ENCODE data around the gene RNF4.
"Not testable (repeated sequence)": the region's sequence is repeated elsewhere in the genome, so short reads cannot be mapped to it uniquely, and the experiment has no call there.

RNF4 gene

GRCh38 chr4:2468456-2469191 lies at the start of gene RNF4:
TSS of gene RNF4 (plus strand) at chr4:2469106. CDS start at chr4:2490494, 21,388 bp downstream.
- peak; percentile 89 for DNase-seq (ENCODE audit: low spot score)

DNA sequence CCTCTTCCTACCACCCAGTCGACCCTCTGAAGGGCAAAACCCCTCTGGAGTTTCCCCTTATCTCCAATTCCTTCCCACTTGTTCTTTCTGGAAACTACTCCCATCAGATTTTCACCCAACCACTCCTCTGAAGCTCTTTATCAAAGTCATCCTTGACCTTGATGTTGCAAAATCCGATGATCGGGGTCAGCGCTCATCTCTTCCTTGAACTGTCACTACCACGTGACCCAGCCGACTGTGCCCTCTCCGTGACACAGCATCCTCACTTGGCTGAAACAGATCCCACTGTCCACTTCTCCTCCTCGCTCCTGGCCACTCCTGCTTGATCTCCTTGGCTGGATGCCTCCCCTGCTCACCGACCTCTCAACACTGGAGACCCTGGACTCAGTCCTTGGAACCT lies 49.1 kb upstream of the RNF4 start:
- DNase-seq (ENCODE audit: low spot score) = no peak

DNA sequence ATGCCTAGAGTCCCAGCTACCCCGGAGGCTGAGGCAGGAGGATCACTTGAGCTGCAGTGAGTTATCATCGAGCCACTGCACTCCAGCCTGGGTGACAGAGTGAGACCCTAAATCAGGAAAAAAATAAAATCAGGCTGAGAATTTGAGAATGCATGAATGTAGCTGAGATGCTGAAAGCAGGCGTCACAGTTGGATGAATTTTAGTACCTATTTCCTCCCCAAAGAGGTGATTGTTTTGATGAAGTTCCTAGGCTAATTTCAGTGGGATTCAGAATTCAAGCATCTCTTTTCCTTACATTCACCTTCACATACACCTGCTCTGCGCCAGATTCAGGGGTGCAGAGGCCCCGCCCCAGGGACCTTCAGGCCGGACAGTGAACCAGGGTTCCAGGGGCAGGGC lies 47.0 kb upstream of the RNF4 start:
- no peak for DNase-seq (ENCODE audit: low spot score)

GRCh38 chr4:2423066-2423465 lies 45.8 kb upstream of the RNF4 start:
- DNase-seq (ENCODE audit: low spot score) = no peak

- no peak for DNase-seq (ENCODE audit: low spot score)
Observed at GRCh38 chr4:2423695-2424094, 45.2 kb upstream of the RNF4 start.

GRCh38 chr4:2424581-2424980 lies 44.3 kb upstream of the RNF4 start:
- no peak for DNase-seq (ENCODE audit: low spot score)

- DNase-seq (ENCODE audit: low spot score) = no peak
Observed at GRCh38 chr4:2425386-2426068, 43.4 kb upstream of the RNF4 start.

DNA sequence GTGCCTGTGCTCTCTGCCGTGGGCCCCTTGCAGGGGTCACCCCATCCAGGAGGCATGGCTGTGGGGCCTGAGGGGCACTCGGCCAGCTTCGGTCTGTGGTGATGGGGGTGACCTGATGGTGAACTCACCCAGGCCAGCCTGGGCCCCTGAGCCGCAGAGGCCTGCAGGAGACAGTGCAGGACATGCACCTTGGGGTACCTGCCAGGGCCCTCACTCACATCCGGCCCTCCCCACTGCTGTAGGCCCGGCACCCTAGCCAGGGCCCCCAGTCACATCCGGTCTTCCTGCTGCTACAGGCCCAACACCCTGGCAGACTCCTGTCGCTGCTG lies 42.9 kb upstream of the RNF4 start:
- DNase-seq (ENCODE audit: low spot score) = no peak

DNA sequence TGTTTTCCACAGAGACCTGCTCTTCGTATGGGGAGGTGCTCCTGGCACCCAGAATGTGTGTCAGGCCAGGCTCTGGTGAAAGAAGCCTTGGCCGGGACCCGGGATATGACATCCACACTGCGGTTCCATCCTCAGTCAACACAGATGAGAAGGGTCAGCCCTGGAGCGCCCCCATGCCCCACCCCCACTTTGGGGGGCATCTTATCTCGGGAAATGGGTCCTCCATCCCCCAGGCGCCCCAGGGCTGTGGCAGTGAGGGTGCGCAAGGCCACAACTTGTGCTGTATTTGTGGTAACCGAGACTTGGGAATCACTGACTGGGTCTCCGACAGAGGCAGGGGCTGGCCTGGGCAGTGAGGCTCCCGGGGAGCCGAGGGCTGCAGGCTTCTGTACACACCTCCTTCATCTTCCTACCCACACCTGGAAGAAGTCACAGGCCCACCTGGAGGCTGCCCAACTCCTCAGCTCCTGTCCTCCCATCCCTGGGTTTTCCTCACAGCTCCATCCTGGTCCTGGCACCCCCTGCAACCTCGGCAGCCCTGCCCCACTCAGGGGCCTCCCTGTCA lies 42.1 kb upstream of the RNF4 start:
- no peak for DNase-seq (ENCODE audit: low spot score)

- DNase-seq (ENCODE audit: low spot score) = no peak
Observed at GRCh38 chr4:2427383-2428334, 41.2 kb upstream of the RNF4 start.

DNA sequence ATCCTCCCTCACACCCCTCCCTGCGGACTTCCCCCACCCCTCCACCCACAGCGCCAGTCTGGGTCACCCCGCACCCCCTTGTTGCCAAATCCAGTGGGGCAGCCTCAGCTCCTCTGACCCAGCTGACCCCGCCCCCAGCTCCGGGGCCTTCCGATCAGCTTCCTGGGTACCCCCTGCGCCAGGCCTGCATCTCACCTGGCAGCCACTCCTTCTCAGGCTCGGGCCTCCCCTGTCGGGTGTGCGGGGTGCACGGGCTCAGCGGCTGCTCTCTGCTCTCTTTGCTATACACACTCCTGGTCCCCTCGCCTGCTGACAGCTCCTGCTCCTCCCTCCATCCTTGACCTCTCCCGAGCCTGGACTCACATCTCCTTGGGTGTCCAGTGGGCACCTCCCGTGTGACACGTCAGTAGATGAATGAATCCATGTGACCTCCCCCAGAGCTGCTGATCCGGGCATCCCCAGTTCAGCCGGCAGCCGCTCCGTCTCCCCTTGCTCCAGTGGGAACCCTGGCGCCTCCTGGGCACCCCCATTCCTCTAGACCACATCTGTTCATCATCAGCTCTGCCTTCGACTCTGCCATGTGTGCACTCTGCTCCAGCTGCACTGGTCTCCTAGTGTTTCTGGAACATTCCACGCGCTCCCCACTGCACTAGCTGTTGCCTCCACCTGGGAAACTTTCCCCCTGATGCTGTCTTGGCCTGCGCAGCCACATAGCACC lies 40.3 kb upstream of the RNF4 start:
- no peak for DNase-seq (ENCODE audit: low spot score)

GRCh38 chr4:2429945-2430757 lies 38.8 kb upstream of the RNF4 start:
- DNase-seq (ENCODE audit: low spot score) = not testable (repeated sequence)

DNA sequence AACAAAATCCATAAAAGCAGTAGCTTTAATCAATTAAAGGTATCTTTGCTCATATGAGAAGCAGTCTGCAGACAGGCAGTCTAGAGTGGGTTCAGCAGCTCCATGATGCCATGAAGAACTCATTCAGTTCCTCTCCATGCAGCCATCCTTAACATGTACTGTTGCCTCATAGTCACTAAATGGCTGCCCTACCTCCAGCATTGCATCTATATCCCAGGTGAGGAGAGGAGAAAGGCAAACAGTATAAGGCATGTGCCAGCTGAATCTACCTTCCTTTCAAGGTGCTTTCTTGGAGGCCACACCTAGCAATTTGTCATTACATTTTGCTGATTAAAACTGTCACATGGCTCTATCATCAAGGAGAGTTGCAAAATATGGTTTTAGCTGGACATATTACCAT lies 36.9 kb upstream of the RNF4 start:
- DNase-seq (ENCODE audit: low spot score) = no peak

DNA sequence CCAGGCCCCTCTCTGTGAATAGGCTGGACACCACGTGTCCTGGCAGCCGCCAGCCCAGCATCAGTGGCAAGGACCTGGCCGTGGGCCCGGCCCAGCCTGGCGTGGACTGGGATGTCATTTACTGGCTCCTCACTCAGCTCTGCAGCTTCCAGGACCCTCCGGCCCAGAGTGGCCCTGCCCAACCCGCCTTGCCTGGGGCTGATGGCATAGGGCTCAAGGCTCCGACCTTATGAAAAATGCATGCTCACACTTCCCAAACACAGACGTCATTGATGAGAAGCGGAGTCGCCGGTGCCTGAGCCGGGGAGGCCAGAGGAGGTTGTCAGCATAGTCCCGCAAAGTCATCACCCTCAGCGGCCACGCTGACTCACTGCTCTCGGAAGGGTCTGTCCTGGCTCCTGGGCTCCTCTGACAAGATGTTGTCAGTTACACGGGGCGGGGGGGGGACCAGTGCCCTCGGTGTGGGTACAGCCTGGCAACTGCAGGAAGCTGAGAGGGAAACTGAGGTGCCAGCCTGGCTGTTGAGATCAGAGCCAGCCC lies 35.8 kb upstream of the RNF4 start:
- no peak for DNase-seq (ENCODE audit: low spot score)

- DNase-seq (ENCODE audit: low spot score) = no peak
Observed at GRCh38 chr4:2433609-2434350, 35.1 kb upstream of the RNF4 start.

- no peak for DNase-seq (ENCODE audit: low spot score)
Observed at GRCh38 chr4:2434420-2434819, 34.5 kb upstream of the RNF4 start.

- DNase-seq (ENCODE audit: low spot score) = no peak
Observed at GRCh38 chr4:2436301-2436700, 32.6 kb upstream of the RNF4 start.

DNA sequence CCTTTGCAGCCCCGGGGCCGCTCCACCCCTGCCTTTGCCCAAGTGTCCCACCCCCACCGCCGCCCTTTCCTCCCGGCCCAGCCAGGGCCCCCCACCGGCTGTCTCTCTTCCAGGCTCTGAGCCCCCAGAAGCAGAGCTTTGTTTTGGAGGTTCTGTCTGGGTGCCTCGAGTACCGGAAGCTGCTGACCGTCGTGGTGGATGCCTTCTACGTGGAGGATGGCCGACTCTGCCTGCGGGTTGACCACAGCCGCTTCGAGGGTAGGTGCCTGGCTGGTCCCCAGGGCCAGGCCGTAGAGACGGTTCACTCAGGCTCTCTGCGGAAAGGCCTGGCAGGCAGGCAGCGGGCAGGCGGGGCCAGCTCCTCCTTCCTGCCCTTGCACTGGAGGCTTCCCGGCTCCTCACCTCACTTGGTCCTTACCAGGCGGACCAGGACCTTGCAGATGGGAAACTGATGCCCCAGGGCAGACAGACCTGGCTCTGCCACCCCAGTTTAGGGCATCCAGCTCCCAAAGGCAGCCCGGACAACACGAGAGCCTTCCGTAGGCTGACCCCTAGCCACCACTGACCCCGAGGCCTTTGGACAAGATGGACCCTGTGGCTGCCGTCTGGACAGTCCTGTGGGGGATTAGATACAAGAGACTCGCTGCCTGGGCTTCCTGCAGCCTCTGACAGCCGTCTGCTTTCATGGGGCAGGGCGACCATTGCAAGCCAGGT lies 32.0 kb upstream of the RNF4 start:
- DNase-seq (ENCODE audit: low spot score) = no peak

Data from COLO829 (cell line).